Measurements from ENCODE around the gene EBI3. TPM values are rescaled to one million over a fixed set of nuclear protein-coding genes. Genes with fewer than 3 reads are reported as not detected.
"Not testable (repeated sequence)": the region's sequence is repeated elsewhere in the genome, so short reads cannot be mapped to it uniquely, and the experiment has no call there.

EBI3 gene
- total and polyA plus RNA-seq, 9 donors, result 0.58 to 6.6 (median 1.2) TPM; not detected in 1

- H3K9me3 ChIP-seq, result no peaks in the 10 kb centered on the region
- no peak overlapping the region for H3K4me3 ChIP-seq
- no peaks in the 10 kb centered on the region for H3K4me1 ChIP-seq (ENCODE audit: insufficient read depth)
- no peak overlapping the region for H3K27ac ChIP-seq
- WGBS, 3 donors, result 66 to 68% (median 67%) methylated on average over 5 of the region's 5 CpGs
- intact Hi-C loops (cut with DNase I), result no loop called here
- no peaks in the 10 kb centered on the region for H3K36me3 ChIP-seq
- TF ChIP-seq EP300 (IDR thresholded peaks at IDR 0.05) (no peak), CTCF (IDR thresholded peaks at IDR 0.05) (no peak), POLR2A (IDR thresholded peaks at IDR 0.05) (no peak)
- no peaks in the 10 kb centered on the region for H3K27me3 ChIP-seq
- no peak for DNase-seq
These were observed 12.6 kb downstream of the EBI3 start for GRCh38 chr19:4241824-4242430.

GRCh38 chr19:4245938-4246337, 16.6 kb downstream of the EBI3 start:
- H3K36me3 ChIP-seq; DNase-seq; intact Hi-C loops (cut with DNase I); H3K9me3 ChIP-seq; H3K4me1 ChIP-seq (ENCODE audit: insufficient read depth); H3K27me3 ChIP-seq; H3K27ac ChIP-seq; H3K4me3 ChIP-seq: not testable (repeated sequence)
- 93 to 96% (median 94%) methylated on average over 6 of the region's 6 CpGs for WGBS, 3 donors

GRCh38 chr19:4246767-4247593, 17.7 kb downstream of the EBI3 start, which contains the start of gene YJU2:
Gene YJU2, plus strand, starts transcription at chr19:4247080. Its CDS starts 67 bp downstream, at chr19:4247147.
- WGBS, 3 donors, result 0 to 1% (median 0%) methylated on average over 43 to 45 of the region's 45 CpGs
- TF ChIP-seq EP300 (IDR thresholded peaks at IDR 0.05) (no peak), POLR2A (IDR thresholded peaks at IDR 0.05) (peak; percentile 35), CTCF (IDR thresholded peaks at IDR 0.05) (peak; percentile 31 to 65 (median 59))
- DNase-seq, result peak; percentile 98 to 99 (median 98)

GRCh38 chr19:4256563-4256962, 27.2 kb downstream of the EBI3 start:
- TF ChIP-seq EP300 (IDR thresholded peaks at IDR 0.05), result no peak
- TF ChIP-seq CTCF (IDR thresholded peaks at IDR 0.05), result no peak
- TF ChIP-seq POLR2A (IDR thresholded peaks at IDR 0.05), result no peak
- Histone ChIP-seq H3K9me3 (peaks cover 0 to 10% of the 10 kb centered on the region in 2 donors), H3K27ac (no peak overlapping the region), H3K4me3 (no peak overlapping the region), H3K36me3 (peaks cover 4% of the 10 kb centered on the region), H3K4me1 (ENCODE audit: insufficient read depth) (no peaks in the 10 kb centered on the region), H3K27me3 (no peaks in the 10 kb centered on the region)
- intact Hi-C loops (cut with DNase I), result no loop called here
- no peak for DNase-seq
- WGBS, 3 donors, result 97 to 100% (median 98%) methylated on average over 4 of the region's 4 CpGs

More at GRCh38 chr19:4246767-4247593, 17.7 kb downstream of the EBI3 start, which contains the start of gene YJU2:
- Histone ChIP-seq H3K4me3 (peak within 1 kb of the TSS; percentile 91), H3K9me3 (no peaks in the 10 kb centered on the region), H3K27ac (peak within 1 kb of the TSS; percentile 74 to 92), H3K4me1 (ENCODE audit: insufficient read depth) (no peaks in the 10 kb centered on the region), H3K27me3 (no peaks in the 10 kb centered on the region), H3K36me3 (no peaks in the 10 kb centered on the region)
- intact Hi-C loops (cut with DNase I), result no loop called here

- WGBS, 3 donors, result 79 to 88% (median 84%) methylated on average over 6 of the region's 6 CpGs
- no peaks in the 10 kb centered on the region for H3K4me1 ChIP-seq (ENCODE audit: insufficient read depth)
These were observed 27.7 kb downstream of the EBI3 start for GRCh38 chr19:4257025-4257424.

More at GRCh38 chr19:4257025-4257424, 27.7 kb downstream of the EBI3 start:
- Histone ChIP-seq H3K36me3 (peaks cover 4% of the 10 kb centered on the region), H3K4me3 (no peak overlapping the region), H3K27me3 (no peaks in the 10 kb centered on the region), H3K27ac (no peak overlapping the region), H3K9me3 (peaks cover 0 to 10% of the 10 kb centered on the region in 2 donors)
- no peak for DNase-seq
- intact Hi-C loops (cut with DNase I), result no loop called here
- TF ChIP-seq CTCF (IDR thresholded peaks at IDR 0.05) (no peak), POLR2A (IDR thresholded peaks at IDR 0.05) (no peak), EP300 (IDR thresholded peaks at IDR 0.05) (no peak)
